K562 (cell line): ENCODE results near the gene ACHE. TPM values are rescaled to one million over a fixed set of nuclear protein-coding genes. Genes with fewer than 3 reads are reported as not detected.
A peak's percentile ranks its signal among the peaks of the same experiment; 100 is the strongest.

Experiments
- ATAC-seq: fragments of 200-7000 bp; cut with Tn5 transposase; 3 replicates; pipeline ENCODE4 v1.9.1; 2020; ENCODE audit warnings: moderate library complexity
- BruUV-seq: library from RNA; stranded (reverse); fragments of 400-500 nt; replicated peaks from 2 replicates; lab custom pipeline; 2021; lab: Mats Ljungman, UMichigan
- CTCF ChIA-PET: fragments of 300-600 bp; formaldehyde crosslinking; extraction: SDS; loops from one replicate; lab custom pipeline; 2021; ENCODE audit warnings: low intra/inter-chr PET ratio; lab: Yijun Ruan, JAX
- POLR2A ChIA-PET: fragments of 300-600, 350-650 bp; sonication (Branson Sonifier 250); formaldehyde crosslinking; extraction: SDS; loops from one replicate; lab custom pipeline; 2021; ENCODE audit warnings: antibody characterized with exemption, inconsistent platforms; lab: Yijun Ruan, JAX
- DNase-seq, 4 experiments: peaks; one replicate each; pipeline versions ENCODE4 v3.0.0 to v3.0.0-alpha.2; 2011 to 2018; ENCODE audit warnings: low spot score in 3 of 4, mixed read lengths in 3 of 4; ENCODE audit errors: extremely low read depth in 1 of 4
- FAIRE-seq: peaks from 2 replicates; lab custom pipeline; 2011; peaks lifted over from hg19 to GRCh38; lab: Jason Lieb, UNC
- H2AFZ ChIP-seq: 2 replicates; pipeline ENCODE4 v1.6.0; 2011; ENCODE audit warnings: low read depth, low read length, control low read depth, inconsistent platforms
- H3K27ac ChIP-seq: fragments of 200-600 bp; 3 replicates; pipeline ENCODE4 v1.8.0; 2011; ENCODE audit warnings: low read depth, mild to moderate bottlenecking, control low read depth, inconsistent platforms, low read length, moderate library complexity, mixed read lengths; ENCODE audit errors: extremely low read depth
- H3K27me3 ChIP-seq, 2 experiments: fragments of 300-600 bp in 1 of 2; 2 replicates in 1 of 2; 3 replicates in 1 of 2; pipeline versions ENCODE4 v1.6.0 to v1.8.0; 2011; ENCODE audit warnings: inconsistent platforms in 2 of 2, low read length in 2 of 2, mild to moderate bottlenecking in 1 of 2, mixed read lengths in 1 of 2, moderate library complexity in 1 of 2; ENCODE audit not compliant: control insufficient read depth in 2 of 2, insufficient read depth in 2 of 2
- H3K36me3 ChIP-seq: fragments of 300-600 bp; 3 replicates; pipeline ENCODE4 v1.8.0; 2011; ENCODE audit warnings: mild to moderate bottlenecking, low read length, inconsistent platforms; ENCODE audit not compliant: control insufficient read depth, insufficient read depth
- H3K4me1 ChIP-seq, 2 experiments: fragments of 200-600 bp in 1 of 2; replicated peaks in 1 of 2; 2 replicates in 1 of 2; 3 replicates in 1 of 2; pipeline versions ENCODE4 v1.5.1 to v1.8.0; 2011; ENCODE audit warnings: inconsistent platforms in 2 of 2, low read length in 2 of 2, mild to moderate bottlenecking in 1 of 2, mixed read lengths in 1 of 2, moderate library complexity in 1 of 2; ENCODE audit not compliant: control insufficient read depth in 2 of 2, insufficient read depth in 2 of 2
- H3K4me2 ChIP-seq: 2 replicates; pipeline ENCODE4 v1.6.1; 2011; ENCODE audit warnings: low read length, control low read depth, inconsistent platforms, mixed read lengths; ENCODE audit not compliant: insufficient read depth
- H3K4me3 ChIP-seq: fragments of 200-600 bp; sonication (generic), shearing (Covaris generic); 2 replicates; pipeline ENCODE4 v1.5.1; 2016; ENCODE audit warnings: control low read depth, inconsistent platforms
- H3K79me2 ChIP-seq: fragments of 200-600 bp; 3 replicates; pipeline ENCODE4 v1.8.0; 2011; ENCODE audit warnings: low read length, inconsistent platforms; ENCODE audit not compliant: control insufficient read depth, insufficient read depth
- H3K9ac ChIP-seq, 2 experiments: 2 replicates each; pipeline versions ENCODE4 v1.6.0 to v1.6.1; 2011; ENCODE audit warnings: low read depth in 2 of 2, low read length in 2 of 2, control low read depth in 1 of 2, inconsistent platforms in 1 of 2, mild to moderate bottlenecking in 1 of 2, mixed read lengths in 1 of 2; ENCODE audit not compliant: insufficient read depth in 1 of 2
- H3K9me1 ChIP-seq: one replicate; pipeline ENCODE4 v1.6.0; 2011; ENCODE audit warnings: inconsistent platforms, mild to moderate bottlenecking, low read length, moderate library complexity; ENCODE audit not compliant: control insufficient read depth, insufficient read depth
- H3K9me3 ChIP-seq: replicated peaks from 2 replicates; pipeline ENCODE4 v1.5.1; 2011; ENCODE audit warnings: low read depth, low read length, inconsistent platforms; ENCODE audit not compliant: control insufficient read depth, insufficient read depth
- H4K20me1 ChIP-seq: replicated peaks from 2 replicates; pipeline ENCODE4 v1.6.1; 2011; ENCODE audit warnings: low read length, inconsistent platforms, mixed read lengths; ENCODE audit not compliant: control insufficient read depth, insufficient read depth
- ARID1B ChIP-seq: fragments of 450-650 bp; IDR thresholded peaks from 2 replicates; pipeline ENCODE4 v1.6.1; 2016; ENCODE audit warnings: antibody characterized with exemption, mild to moderate bottlenecking, inconsistent platforms
- BACH1 ChIP-seq: fragments of 200-800 bp; sonication (Bioruptor generic); IDR thresholded peaks from 2 replicates; pipeline ENCODE4 v1.6.1; 2016; ENCODE audit warnings: missing genetic modification characterization, missing compliant biosample characterization
- EGR1 ChIP-seq: fragments of 450-650 bp; conservative IDR thresholded peaks from 2 replicates; pipeline ENCODE4 v1.6.1; 2017; ENCODE audit warnings: mild to moderate bottlenecking
- ETS2 ChIP-seq: IDR thresholded peaks from 2 replicates; pipeline ENCODE4 v1.6.1; 2016; ENCODE audit warnings: borderline replicate concordance, missing genetic modification characterization, mild to moderate bottlenecking, moderate library complexity, missing compliant biosample characterization; ENCODE audit not compliant: poor library complexity, severe bottlenecking
- JUND ChIP-seq, 2 experiments: IDR thresholded peaks; 2 replicates in 1 of 2; 3 replicates in 1 of 2; pipeline ENCODE4 v1.6.1; 2011; ENCODE audit warnings: borderline replicate concordance in 2 of 2, low read depth in 2 of 2, low read length in 2 of 2, improper control_type of control experiment in 1 of 2, missing biosample characterization in 1 of 2, missing genetic modification characterization in 1 of 2, missing genetic modification reagents in 1 of 2
- MNT ChIP-seq, 2 experiments: fragments of 450-650 bp; conservative IDR thresholded peaks; 2 replicates each; pipeline ENCODE4 v1.6.1; 2017; ENCODE audit warnings: mild to moderate bottlenecking in 2 of 2, moderate library complexity in 2 of 2
- NR2C2 ChIP-seq, 2 experiments: fragments of 200-800 bp in 1 of 2; sonication (Bioruptor generic) in 1 of 2; sonication (generic) in 1 of 2; formaldehyde crosslinking in 1 of 2; IDR thresholded peaks; 2 replicates each; pipeline versions ENCODE4 v1.6.1 to v1.8.0; 2016 to 2022; ENCODE audit warnings: mild to moderate bottlenecking in 1 of 2, missing compliant biosample characterization in 1 of 2, missing genetic modification characterization in 1 of 2, missing genetic modification reagents in 1 of 2
- NRF1 ChIP-seq, 2 experiments: fragments of 450-650 bp; IDR thresholded peaks in 1 of 2; conservative IDR thresholded peaks in 1 of 2; 2 replicates each; pipeline ENCODE4 v1.6.1; 2014; ENCODE audit warnings: mild to moderate bottlenecking in 2 of 2
- SP1 ChIP-seq: sonication (generic); formaldehyde crosslinking; IDR thresholded peaks from 2 replicates; pipeline ENCODE4 v1.8.1; 2022; ENCODE audit warnings: mild to moderate bottlenecking, missing genetic modification reagents
- SPI1 ChIP-seq: IDR thresholded peaks from 2 replicates; pipeline ENCODE4 v1.6.1; 2011; ENCODE audit warnings: low read depth, low read length, control low read depth, borderline replicate concordance
- TFAP4 ChIP-seq: sonication (generic); formaldehyde crosslinking; IDR thresholded peaks from 2 replicates; pipeline ENCODE4 v1.8.0; 2022; ENCODE audit warnings: missing genetic modification reagents, mild to moderate bottlenecking, moderate library complexity, borderline replicate concordance
- ZBTB34 ChIP-seq: fragments of 250-450 bp; sonication (Bioruptor Pico); IDR thresholded peaks from 2 replicates; pipeline ENCODE4 v1.8.0; 2021; ENCODE audit warnings: mild to moderate bottlenecking, moderate library complexity
- WGBS: fragments of 100-300 bp; shearing (Covaris generic); methylation state at CpG from one replicate; pipeline ENCODE4 v1.1.6; 2016; ENCODE audit warnings: low coverage, mixed read lengths; ENCODE audit not compliant: insufficient coverage; ENCODE audit errors: missing lambda C conversion rate; 5-methylcytosine and 5-hydroxymethylcytosine counted together
- in situ Hi-C: fragments of 300-500 bp; cut with MboI; formaldehyde crosslinking; loops from 4 replicates; pipeline ENCODE4 v1.15.0; 2018; ENCODE audit warnings: inconsistent platforms, mixed read lengths
- intact Hi-C: fragments of 100-400 bp; cut with micrococcal nuclease; formaldehyde crosslinking; loops from 2 replicates; pipeline ENCODE4 v1.14.2; 2022
- polyA plus RNA-seq, 8 experiments: library from polyadenylated mRNA; depleted of rRNA in 4 of 8; stranded (reverse) in 5 of 8; unstranded in 3 of 8; fragments of >200 nt; fragmentation: Nextera tagmentation in 2 of 8; fragmentation: Illumina TruSeq in 1 of 8; extraction: Ambion mirVana in 2 of 8; extraction: Trizol in 1 of 8; gene quantifications; 2 replicates each; pipeline versions ENCODE4 v1.2.1 to v1.2.3, GENCODE V29; 2011 to 2014; ENCODE audit warnings: inconsistent platforms in 1 of 8, missing spikeins in 1 of 8
- total RNA-seq, 7 experiments: library from RNA; depleted of rRNA in 6 of 7; stranded (reverse); fragments of >200 nt in 6 of 7; fragmentation: Illumina TruSeq in 2 of 7; extraction: Trizol in 2 of 7; gene quantifications; 2 replicates each; pipeline versions ENCODE4 v1.2.1 to v1.2.3, GENCODE V29; 2011 to 2021; ENCODE audit warnings: low replicate concordance in 1 of 7

Gene ACHE
- total and polyA plus RNA-seq, 9 of the 15 experiments (the other 6 are each of a cell fraction or from before 2014, with no cell fraction given) = 0.04 to 8.8 (median 1.9) TPM

GRCh38 chr7:100888291-100888987 is 7.2 kb downstream of the ACHE start (continued):
- TF ChIP-seq NR2C2 (CRISPR knock-in tag; IDR thresholded peaks at IDR 0.05) (peak; percentile 38; the same call in 1 of the 2 replicates), NR2C2 (tag; IDR thresholded peaks at IDR 0.05) (no peak), EGR1 (no peak)

- Histone ChIP-seq H3K36me3 (peaks cover 62% of the 10 kb centered on the region), H3K4me1 (peaks cover 27 to 70% of the 10 kb centered on the region in 2 experiments)
- in situ Hi-C loops = no loop called here
- peak; percentile 36; the same call in 1 of the 2 replicates for TF ChIP-seq SP1 (CRISPR knock-in tag)
- peak; percentile 40; the same call in 1 of the 2 replicates for TF ChIP-seq ARID1B
- no peak for TF ChIP-seq BACH1 (tag)
- TF ChIP-seq TFAP4 (CRISPR knock-in tag) = 0 out of 2 replicates have a peak, but pooled peaks have one; percentile 20
- TF ChIP-seq SPI1 = peak; percentile 100
- no peak for TF ChIP-seq JUND (IDR thresholded peaks at IDR 0.05; ENCODE audit: borderline replicate concordance, low read depth, low read length)
- TF ChIP-seq JUND (tag; IDR thresholded peaks at IDR 0.05; ENCODE audit: borderline replicate concordance, low read depth, low read length) = peak; percentile 26; the same call in 1 of the 3 replicates
- peak; percentile 24 to 72; a peak in 2 of 4 replicates for TF ChIP-seq MNT (conservative IDR thresholded peaks at IDR 0.05)
- TF ChIP-seq NRF1 (conservative IDR thresholded peaks at IDR 0.05 in 1 of 2, IDR thresholded peaks at IDR 0.05 in 1 of 2) = peak; percentile 34 to 52; a peak in 2 of 4 replicates
- TF ChIP-seq ZBTB34 (CRISPR knock-in tag) = no peak
- TF ChIP-seq ETS2 (tag) = no peak
These were observed 8.0 kb downstream of the ACHE start for GRCh38 chr7:100887516-100888290.

More at GRCh38 chr7:100887516-100888290, 8.0 kb downstream of the ACHE start:
- ATAC-seq (peak; percentile 37), DNase-seq (peak; percentile 41 to 88 (median 58)), FAIRE-seq (peak; percentile 87)
- Histone ChIP-seq H3K9me3 (no peaks in the 10 kb centered on the region), H3K4me2 (peak overlapping the region; percentile 83), H3K9ac (peak overlapping the region; percentile 86 to 100), H2AFZ (no peak overlapping the region), H3K79me2 (peaks cover 47% of the 10 kb centered on the region), H4K20me1 (peaks cover 28% of the 10 kb centered on the region), H3K9me1 (peaks cover 5% of the 10 kb centered on the region), H3K27ac (peak overlapping the region; percentile 89), H3K27me3 (no peaks in the 10 kb centered on the region), H3K4me3 (peak overlapping the region; percentile 70)
- TSS peak; percentile 65 for BruUV-seq
- CTCF ChIA-PET = no interaction called here
- POLR2A ChIA-PET = interaction anchor here (0.5 to 6.3 kb wide), 7 partner anchors 10 to 400 kb away, joined by 3 to 144 read pairs (median 3); partner anchors contain the start of gene SRRT
- intact Hi-C loops = no loop called here
- 15% methylated on average over 21 of the region's 21 CpGs for WGBS
